HG02798 (cell line): ENCODE data around the gene IMMT.

Experiments used
- ATAC-seq: cut with Tn5 transposase; IDR thresholded peaks from one replicate; pipeline ENCODE4 v1.9.1; 2021; ENCODE audit warnings: mild to moderate bottlenecking; ENCODE audit not compliant: unreplicated experiment, poor library complexity

The IMMT gene

DNA sequence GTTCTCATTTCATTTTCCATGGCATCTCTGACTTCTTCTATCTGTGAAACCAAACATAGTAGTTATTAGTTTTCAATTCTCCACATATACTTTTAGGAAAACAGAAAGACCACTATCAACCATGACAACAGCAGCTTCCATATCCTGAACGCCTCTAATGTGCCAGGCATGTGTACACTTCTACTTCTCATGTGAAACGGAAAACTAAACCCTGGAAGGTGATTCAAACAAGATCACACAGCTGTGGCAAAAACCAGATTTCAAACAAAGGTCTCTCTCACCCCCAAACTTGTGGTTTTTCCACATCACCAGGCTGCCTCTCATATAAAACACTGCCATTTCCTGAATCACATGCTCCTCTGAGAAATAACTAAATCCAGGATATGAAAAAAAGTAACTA lies 47.5 kb downstream of the IMMT start:
- no peak for ATAC-seq

DNA sequence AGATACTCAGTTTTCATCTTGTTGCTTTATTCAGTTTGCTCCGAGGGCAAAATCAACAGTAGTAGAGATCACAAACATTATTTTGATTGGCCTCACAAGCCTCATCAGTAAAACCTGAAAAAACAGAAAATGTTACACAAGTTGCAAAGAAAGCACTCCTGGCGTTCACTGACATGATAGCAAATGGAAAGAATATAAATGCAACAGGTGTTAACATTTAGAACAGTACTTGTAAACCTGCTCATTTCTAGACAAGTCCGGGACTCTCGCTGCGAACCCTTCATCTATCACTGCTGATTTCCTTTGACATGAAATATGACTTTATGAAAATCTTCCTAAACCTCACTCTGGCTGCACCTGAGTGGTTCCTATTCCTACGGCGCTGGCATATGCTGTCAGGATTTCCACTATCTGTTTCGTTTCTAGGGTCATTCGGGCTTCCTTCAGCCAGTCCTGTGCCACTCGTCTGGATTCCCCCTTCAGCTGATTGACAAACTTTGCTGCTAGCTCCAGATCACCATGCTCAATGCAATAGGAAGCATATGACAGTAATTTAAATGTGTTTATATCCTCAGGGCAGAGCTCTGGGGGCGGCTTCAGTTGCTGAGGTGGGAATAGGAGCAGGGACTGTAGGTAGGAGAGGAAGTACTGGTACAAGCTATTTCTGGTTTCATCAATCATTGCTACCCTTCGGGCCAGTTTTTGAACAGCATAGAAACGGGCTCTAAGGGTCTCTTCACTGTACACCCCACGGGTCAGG lies 51.2 kb downstream of the IMMT start:
- ATAC-seq: no peak

DNA sequence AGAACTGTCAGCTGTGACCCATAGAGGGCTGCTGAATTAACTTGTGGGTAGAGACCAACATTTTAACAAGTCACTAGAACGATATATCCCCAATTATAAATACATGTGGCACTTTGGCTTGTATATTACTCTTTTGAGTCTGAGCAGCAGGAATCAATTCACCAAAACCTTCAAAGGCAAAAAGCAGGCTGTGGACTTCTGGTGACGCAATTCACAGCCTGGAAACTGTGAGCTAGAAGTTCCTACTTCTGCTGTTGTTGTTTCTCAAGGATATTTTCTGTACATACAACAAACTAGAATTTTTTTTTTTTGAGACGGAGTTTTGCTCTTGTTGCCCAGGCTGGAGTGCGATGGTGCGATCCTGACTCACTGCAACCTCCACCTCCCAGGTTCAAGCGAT lies 52.0 kb downstream of the IMMT start:
- no peak for ATAC-seq

DNA sequence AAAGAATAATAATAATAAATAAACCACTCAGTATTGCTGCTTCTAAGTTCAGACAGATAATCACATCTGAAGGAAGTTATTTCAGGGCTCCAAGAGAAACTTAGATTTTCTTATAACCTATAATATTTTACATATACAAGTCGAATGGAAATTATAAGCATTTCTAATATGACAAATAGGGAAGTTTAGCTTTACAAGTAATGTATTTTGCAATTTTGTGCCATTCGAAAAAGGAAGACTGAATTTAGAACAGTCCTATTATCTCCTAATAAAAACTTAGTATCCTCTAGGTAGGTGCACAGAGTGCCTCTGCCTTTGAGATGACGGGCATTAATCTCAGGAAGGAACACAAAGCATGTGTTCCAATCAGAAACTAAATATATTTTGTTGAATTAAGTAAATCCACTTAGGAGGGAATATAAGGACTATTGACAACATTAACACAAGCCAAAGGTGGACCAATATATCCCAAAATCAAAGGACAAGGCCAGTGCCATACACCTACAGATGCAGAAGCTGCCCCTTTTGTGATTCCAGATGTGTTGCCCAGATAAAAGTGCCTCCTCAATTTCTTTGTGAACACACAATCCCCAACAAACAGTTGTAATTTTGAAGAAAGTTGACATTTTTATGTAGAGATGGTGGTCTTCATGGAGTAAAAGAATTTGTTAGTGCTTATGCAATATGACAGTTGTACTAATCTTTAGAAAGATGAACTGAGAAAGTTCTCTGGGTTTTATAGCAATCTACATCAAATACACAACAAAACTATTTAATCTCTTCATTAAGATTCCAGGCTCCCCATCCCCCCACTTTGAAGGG lies 52.6 kb downstream of the IMMT start:
- no peak for ATAC-seq

DNA sequence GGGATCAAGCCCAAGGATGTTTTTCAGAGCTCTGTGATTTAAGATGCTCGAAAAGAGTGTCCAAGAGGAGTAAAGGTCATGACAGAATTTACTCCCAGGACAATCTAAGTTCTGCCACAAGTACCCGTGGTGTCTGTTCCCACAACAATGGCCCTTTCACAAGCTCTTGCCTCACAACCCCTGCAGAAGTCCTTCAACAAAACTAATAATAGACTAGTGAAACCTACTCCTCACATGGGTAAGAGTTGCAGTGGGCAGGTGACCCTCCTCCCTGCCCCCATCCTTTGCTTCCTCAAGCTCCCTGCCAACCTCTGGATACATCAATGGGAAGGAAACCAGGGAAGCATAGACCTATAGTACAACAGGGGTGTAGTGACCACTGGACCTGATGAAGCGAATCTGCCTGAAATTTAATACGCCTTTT lies 54.3 kb downstream of the IMMT start:
- ATAC-seq: no peak

DNA sequence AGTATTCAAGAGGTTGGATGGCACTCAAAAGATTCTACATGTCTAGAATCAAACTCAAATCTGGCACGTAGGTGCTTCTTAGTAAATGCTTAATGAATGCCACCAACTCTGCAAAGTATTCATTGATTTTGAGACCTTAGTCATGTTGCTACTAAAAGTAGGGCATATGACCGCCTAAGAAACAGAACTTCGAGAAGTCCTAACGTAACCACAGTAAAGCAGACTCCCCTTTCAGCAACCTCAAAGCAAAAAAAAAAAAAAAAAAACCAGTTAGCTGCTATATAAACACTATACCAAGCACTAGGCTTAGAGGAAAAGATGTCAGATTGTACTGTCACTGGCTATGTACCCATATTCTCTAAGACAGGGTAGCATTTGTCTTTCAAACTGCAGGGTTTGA lies 55.3 kb downstream of the IMMT start:
- no peak for ATAC-seq

DNA sequence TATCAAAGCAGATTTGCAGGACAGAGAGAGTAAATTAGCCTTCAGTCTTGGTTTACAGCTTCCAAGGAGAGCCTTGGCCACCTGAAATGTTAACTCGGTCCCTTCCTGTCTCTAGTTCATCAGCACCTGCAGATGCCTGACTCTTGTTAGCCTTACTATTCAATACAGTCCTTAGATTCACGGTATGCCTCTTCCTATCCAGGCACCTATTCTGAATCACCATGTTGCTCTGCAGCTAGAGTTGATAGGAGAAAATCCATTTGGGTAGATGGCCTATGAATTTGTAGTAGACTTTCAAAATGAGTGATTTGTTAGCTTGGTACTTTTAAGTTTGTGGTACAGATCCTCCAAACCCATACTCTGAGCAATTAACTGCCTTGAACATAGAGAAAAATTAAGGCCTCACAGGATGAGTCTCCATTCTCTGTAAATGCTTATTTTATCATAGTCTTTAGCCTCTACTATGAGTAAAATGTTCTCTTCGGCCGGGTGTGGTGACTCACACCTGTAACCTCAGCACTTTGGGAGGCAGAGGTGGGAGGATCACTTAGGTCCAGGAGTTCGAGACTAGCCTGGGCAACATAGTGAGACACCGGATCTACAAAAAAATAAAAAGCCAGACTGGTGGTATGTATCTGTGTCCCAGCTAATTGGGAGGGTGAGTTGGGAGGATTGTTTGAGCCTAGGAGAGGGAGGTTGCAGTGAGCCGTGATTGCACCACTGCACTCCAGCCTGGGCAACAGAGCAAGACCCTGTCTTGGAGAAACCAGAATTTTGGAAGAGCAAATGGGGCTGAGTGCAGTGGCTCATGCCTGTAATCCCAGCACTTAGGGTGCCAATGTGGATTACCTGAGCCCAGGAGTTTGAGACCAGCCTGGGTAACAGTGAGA lies 56.3 kb downstream of the IMMT start:
- no peak for ATAC-seq

DNA sequence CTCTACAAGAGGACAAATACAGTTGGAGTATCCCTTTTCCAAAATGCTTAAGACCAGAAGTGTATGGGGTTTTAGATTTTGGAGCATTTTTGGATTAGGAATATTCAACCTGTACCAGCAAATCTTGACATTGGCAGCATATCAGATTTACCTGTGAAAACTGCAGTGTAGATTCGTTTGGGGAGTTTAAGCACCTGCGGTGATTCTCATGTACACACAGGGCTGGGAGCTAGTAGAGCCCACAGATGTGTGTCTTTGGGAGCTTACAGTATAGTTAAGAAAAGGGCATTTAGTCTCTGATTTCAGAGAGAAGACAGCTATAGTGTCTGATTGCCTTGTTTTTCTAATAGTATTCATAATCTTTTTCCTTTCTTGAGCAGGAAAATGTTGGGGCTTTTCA lies 59.1 kb downstream of the IMMT start:
- no peak for ATAC-seq

- no peak for ATAC-seq
Observed at GRCh38 chr2:86135653-86136052, 59.6 kb downstream of the IMMT start.

- no peak for ATAC-seq
Observed at GRCh38 chr2:86134709-86135108, 60.6 kb downstream of the IMMT start.

- ATAC-seq: no peak
Observed at GRCh38 chr2:86124683-86125082, 70.6 kb downstream of the IMMT start.

- no peak for ATAC-seq
Observed at GRCh38 chr2:86123328-86123925, 71.8 kb downstream of the IMMT start.

GRCh38 chr2:86118130-86118529 lies 77.1 kb downstream of the IMMT start:
- ATAC-seq: no peak

- ATAC-seq: no peak
Observed at GRCh38 chr2:86107031-86107430, 88.2 kb downstream of the IMMT start.

DNA sequence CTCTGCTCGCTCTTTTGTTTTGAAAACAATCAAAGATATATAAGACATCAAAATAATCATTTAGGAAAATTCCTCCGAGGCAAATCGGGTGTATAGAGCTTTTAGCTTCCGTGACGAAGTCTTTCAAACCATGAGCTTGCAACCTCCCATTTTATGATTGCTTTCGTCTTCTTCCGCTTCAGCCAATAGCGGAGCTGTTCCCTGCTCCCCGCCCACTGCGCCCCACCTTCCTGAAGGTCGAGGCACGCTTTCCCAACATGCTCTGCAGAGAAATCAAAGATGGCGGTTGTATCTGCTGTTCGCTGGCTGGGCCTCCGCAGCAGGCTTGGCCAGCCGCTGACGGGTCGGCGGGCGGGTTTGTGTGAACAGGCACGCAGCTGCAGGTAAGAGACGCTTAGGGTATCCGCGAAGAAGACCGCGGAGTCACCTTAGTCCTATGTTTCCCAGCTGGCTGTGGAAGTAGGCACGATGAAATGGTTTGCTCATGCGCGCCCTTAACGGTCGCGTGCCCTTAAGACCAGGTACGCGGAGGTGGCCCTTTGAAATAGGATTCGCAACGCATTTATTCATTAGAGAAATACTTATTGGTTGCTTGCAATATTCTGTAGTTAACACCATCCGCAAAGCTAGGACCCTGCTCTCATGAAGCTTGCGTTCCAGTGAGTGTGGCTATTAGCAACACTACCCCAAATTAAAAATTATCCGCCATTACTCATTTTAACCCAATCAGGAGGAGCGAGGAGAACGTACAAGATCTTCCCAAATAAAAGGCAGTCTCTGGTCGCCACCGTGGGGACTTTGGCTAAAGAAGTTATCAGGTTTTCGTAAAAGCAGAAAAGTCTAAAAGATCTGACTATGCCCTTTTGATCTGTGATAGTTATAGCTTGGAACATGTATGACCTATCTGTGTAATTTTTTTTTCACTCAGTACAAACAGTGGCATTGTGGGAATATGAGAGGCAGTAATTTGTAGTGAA lies 89.0 kb downstream of the IMMT start, which contains the start of gene PTCD3:
PTCD3 (plus strand) TSS at position 267 of the 977 bp plus-strand sequence; CDS start at position 280, 13 bp downstream.
- ATAC-seq: peak; percentile 95

DNA sequence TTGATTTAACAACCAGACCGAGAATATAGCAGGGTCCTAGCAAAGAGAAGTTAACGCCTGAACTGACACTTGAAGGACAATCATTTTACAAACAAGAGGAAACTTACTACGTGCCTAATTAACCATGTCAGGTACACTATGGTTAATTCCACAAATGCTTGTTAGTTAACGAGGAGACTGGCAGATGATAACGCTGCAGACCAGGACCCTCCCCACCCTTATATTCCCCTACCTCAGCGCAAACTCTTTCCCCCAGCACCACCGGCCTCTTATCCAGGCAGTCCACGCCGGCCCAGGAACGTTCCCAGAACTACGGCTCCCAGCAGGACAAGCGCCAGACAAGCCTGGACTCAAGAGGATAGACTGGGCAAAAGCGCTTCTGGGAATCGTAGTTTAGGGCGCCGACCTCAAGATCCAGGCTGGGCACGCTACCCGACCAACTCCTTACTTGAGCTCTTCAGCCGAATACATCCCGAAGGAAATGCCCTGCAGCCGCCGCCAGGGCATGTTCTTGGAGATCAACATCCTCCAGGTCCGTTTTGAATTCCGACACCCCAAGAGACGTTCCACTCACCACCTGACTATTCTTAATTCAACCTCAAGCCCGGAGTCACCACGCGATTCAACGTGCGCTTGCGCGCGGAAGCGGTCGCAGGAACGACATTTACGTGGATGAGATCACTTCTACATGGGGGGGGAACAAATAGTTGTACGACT lies 89.9 kb downstream of the IMMT start, which contains the start of gene POLR1A:
POLR1A (minus strand) TSS at position 635 of the 717 bp plus-strand sequence; CDS start at position 525, 110 bp downstream.
- peak; percentile 74 for ATAC-seq

GRCh38 chr2:86102157-86102556 lies 93.1 kb downstream of the IMMT start:
- no peak for ATAC-seq

GRCh38 chr2:86097913-86098312 lies 97.3 kb downstream of the IMMT start:
- ATAC-seq: no peak
